ENCODE measurements around the gene PODXL2. TPM values are rescaled to one million over a fixed set of nuclear protein-coding genes. Genes with fewer than 3 reads are reported as not detected.

PODXL2 gene
- total RNA-seq, 1 donor from 2014 or later: 1.6 TPM

- H3K36me3 ChIP-seq: peaks cover 0 to 4% of the 10 kb centered on the region in 2 donors
- DNase-seq (ENCODE audit: low spot score in 2 of 2): no peak
- intact Hi-C loops (cut with DNase I): no loop called here
- H3K27me3 ChIP-seq: no peaks in the 10 kb centered on the region
- H3K4me1 ChIP-seq: peaks cover 3 to 6% of the 10 kb centered on the region in 2 donors
- TF ChIP-seq, protein P1, sequence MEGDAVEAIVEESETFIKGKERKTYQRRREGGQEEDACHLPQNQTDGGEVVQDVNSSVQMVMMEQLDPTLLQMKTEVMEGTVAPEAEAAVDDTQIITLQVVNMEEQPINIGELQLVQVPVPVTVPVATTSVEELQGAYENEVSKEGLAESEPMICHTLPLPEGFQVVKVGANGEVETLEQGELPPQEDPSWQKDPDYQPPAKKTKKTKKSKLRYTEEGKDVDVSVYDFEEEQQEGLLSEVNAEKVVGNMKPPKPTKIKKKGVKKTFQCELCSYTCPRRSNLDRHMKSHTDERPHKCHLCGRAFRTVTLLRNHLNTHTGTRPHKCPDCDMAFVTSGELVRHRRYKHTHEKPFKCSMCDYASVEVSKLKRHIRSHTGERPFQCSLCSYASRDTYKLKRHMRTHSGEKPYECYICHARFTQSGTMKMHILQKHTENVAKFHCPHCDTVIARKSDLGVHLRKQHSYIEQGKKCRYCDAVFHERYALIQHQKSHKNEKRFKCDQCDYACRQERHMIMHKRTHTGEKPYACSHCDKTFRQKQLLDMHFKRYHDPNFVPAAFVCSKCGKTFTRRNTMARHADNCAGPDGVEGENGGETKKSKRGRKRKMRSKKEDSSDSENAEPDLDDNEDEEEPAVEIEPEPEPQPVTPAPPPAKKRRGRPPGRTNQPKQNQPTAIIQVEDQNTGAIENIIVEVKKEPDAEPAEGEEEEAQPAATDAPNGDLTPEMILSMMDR (IDR thresholded peaks at IDR 0.05): no peak
- H3K9me3 ChIP-seq: no peaks in the 10 kb centered on the region
- H3K4me3 ChIP-seq: no peak overlapping the region
- H3K27ac ChIP-seq: no peak overlapping the region
These were observed 91.3 kb downstream of the PODXL2 start for GRCh38 chr3:127720161-127720823.

DNA sequence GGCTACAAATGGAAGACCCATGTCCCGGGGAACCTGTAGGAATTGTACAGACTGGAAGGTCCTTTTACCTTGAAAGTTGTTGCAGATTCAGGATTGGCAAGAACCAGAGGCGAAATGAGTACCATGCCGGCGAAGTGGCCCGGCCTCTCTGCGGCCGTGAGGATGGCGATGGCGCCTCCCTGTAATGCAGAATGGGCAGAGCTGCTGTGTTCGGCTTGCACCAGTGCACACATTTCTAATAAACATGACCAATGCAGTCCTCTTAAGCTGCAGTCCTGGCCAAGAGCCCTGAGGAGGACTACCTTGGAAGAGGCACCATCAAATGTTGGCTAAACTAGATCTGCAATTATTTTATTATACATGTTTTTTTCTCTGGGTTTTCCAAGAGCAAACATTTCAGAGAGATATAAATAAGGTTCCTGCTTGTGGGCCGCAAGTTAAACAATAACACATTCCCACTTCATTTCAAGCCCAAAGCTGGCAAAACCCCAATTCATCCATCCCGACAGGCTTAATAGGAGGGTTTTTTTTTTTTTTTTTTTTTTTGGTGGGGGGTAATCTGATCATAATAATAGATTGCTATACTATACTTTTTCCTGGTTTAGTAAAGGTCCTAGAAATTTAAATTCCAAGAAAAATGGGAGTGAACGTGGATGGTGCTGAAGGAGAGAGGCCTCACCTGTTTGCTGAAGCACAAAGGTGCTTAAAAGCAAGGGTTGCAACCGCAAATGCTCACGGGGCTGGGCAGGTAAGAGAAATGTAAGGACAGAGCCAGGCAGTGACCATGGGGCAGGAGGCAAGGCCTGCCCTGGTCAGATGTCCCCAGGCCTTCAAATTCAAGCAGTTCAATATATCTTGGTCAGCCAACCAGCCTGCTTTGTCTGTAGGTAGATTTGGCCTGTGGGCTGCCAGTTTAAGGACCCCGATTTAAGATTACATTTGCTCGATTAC is 92.3 kb downstream of the PODXL2 start:
- Histone ChIP-seq H3K27ac (no peak overlapping the region), H3K36me3 (peaks cover 0 to 4% of the 10 kb centered on the region in 2 donors), H3K9me3 (no peaks in the 10 kb centered on the region), H3K4me3 (no peak overlapping the region), H3K27me3 (no peaks in the 10 kb centered on the region), H3K4me1 (peaks cover 0 to 6% of the 10 kb centered on the region in 2 donors)
- no peak for DNase-seq (ENCODE audit: low spot score in 2 of 2)
- intact Hi-C loops (cut with DNase I): no loop called here
- TF ChIP-seq, protein P1 (IDR thresholded peaks at IDR 0.05): no peak

GRCh38 chr3:127722091-127722784 is 93.3 kb downstream of the PODXL2 start:
- DNase-seq (ENCODE audit: low spot score in 2 of 2): no peak
- no peaks in the 10 kb centered on the region for H3K27me3 ChIP-seq
- no peaks in the 10 kb centered on the region for H3K9me3 ChIP-seq
- H3K27ac ChIP-seq: peak overlapping the region in 1 of 2 donors; percentile 11
- TF ChIP-seq, protein P1 (IDR thresholded peaks at IDR 0.05): no peak
- peaks cover 0 to 4% of the 10 kb centered on the region in 2 donors for H3K36me3 ChIP-seq
- H3K4me1 ChIP-seq: peaks cover 0 to 6% of the 10 kb centered on the region in 2 donors
- no peak overlapping the region for H3K4me3 ChIP-seq
- intact Hi-C loops (cut with DNase I): no loop called here

Other genes starting within 250 kb of the PODXL2 start
- 87.1 TPM for gene TPRA1, start 38.5 kb upstream of the PODXL2 start, total RNA-seq
- gene MCM2, start 30.8 kb upstream of the PODXL2 start, total RNA-seq: 1.9 TPM
- gene ABTB1, start 43.8 kb downstream of the PODXL2 start, total RNA-seq: 61.7 TPM
- 101 TPM for gene MGLL, start 193.3 kb downstream of the PODXL2 start, total RNA-seq